Thoracic aorta (tissue), 2 donors: Measurements from ENCODE around the gene SETD1B. TPM values are rescaled to one million over a fixed set of nuclear protein-coding genes. Genes with fewer than 3 reads are reported as not detected.
A peak's percentile ranks its signal among the peaks of the same experiment; 100 is the strongest.

Experiments
- ATAC-seq: fragments of 150-250 bp; one replicate; pipeline ENCODE4 v1.8.0; 2017; ENCODE audit warnings: low read depth; ENCODE audit not compliant: insufficient number of reproducible peaks, low FRiP score
- DNase-seq: peaks from one replicate; pipeline ENCODE4 v3.0.0-alpha.2; 2020; ENCODE audit warnings: low spot score
- H3K27ac ChIP-seq, 2 donors: fragments of 200-600 bp; sonication (generic); 1 replicate in 1 of 2; 2 replicates in 1 of 2; pipeline ENCODE4 v1.5.1; 2016; ENCODE audit warnings: mild to moderate bottlenecking in 2 of 2, moderate library complexity in 2 of 2
- H3K27me3 ChIP-seq: fragments of 200-600 bp; sonication (generic); replicated peaks from 2 replicates; pipeline ENCODE4 v1.6.0; 2016; ENCODE audit warnings: mild to moderate bottlenecking; ENCODE audit not compliant: insufficient read depth
- H3K36me3 ChIP-seq: fragments of 200-600 bp; sonication (generic); one replicate; pipeline ENCODE4 v1.5.1; 2016
- H3K4me1 ChIP-seq, 2 donors: fragments of 200-600 bp; sonication (generic); 1 replicate in 1 of 2; 2 replicates in 1 of 2; pipeline versions ENCODE4 v1.5.1 to v1.6.0; 2016; ENCODE audit warnings: low read depth in 2 of 2, mild to moderate bottlenecking in 1 of 2; ENCODE audit not compliant: control insufficient read depth in 1 of 2
- H3K4me3 ChIP-seq: fragments of 200-600 bp; sonication (generic); 2 replicates; pipeline ENCODE4 v1.5.1; 2016; ENCODE audit warnings: mild to moderate bottlenecking
- H3K9me3 ChIP-seq: fragments of 200-600 bp; sonication (generic); 2 replicates; pipeline ENCODE4 v1.5.1; 2016
- CTCF ChIP-seq: fragments of 200-600 bp; sonication (generic); IDR thresholded peaks from one replicate; pipeline ENCODE4 v1.5.1; 2019; ENCODE audit warnings: antibody characterized with exemption
- total RNA-seq, 2 donors: library from RNA; depleted of rRNA; stranded (reverse); fragments of >200 nt; gene quantifications; one replicate each; pipeline versions ENCODE4 v1.1.0 to v1.2.3, GENCODE V29; 2016

The SETD1B gene
- total RNA-seq, 2 donors from 2014 or later: 21.9 to 32.7 TPM

GRCh38 chr12:121794534-121795033 is 9.2 kb upstream of the SETD1B start:
- DNase-seq (no peak), ATAC-seq (no peak)
- Histone ChIP-seq H3K27ac (peak overlapping the region; percentile 57 to 97), H3K9me3 (no peaks in the 10 kb centered on the region), H3K4me1 (peaks cover 39 to 60% of the 10 kb centered on the region in 2 donors), H3K36me3 (peaks cover 3% of the 10 kb centered on the region), H3K27me3 (no peaks in the 10 kb centered on the region), H3K4me3 (peak overlapping the region; percentile 77)
- TF ChIP-seq CTCF: no peak

GRCh38 chr12:121795034-121795968 is 8.5 kb upstream of the SETD1B start:
- no peaks in the 10 kb centered on the region for H3K27me3 ChIP-seq
- no peaks in the 10 kb centered on the region for H3K9me3 ChIP-seq
- peak; percentile 97 for TF ChIP-seq CTCF
- DNase-seq: no peak
- peak overlapping the region; percentile 77 for H3K4me3 ChIP-seq
- peaks cover 3% of the 10 kb centered on the region for H3K36me3 ChIP-seq
- H3K4me1 ChIP-seq: peaks cover 39 to 60% of the 10 kb centered on the region in 2 donors
- ATAC-seq: no peak
- H3K27ac ChIP-seq: peak overlapping the region; percentile 91 to 97

GRCh38 chr12:121796855-121797751 is 6.7 kb upstream of the SETD1B start:
- Histone ChIP-seq H3K36me3 (peaks cover 3% of the 10 kb centered on the region), H3K27me3 (no peaks in the 10 kb centered on the region), H3K4me1 (peaks cover 39 to 60% of the 10 kb centered on the region in 2 donors), H3K27ac (peak overlapping the region; percentile 91 to 97), H3K4me3 (peak overlapping the region; percentile 95), H3K9me3 (no peaks in the 10 kb centered on the region)
- TF ChIP-seq CTCF: peak; percentile 26
- peak; percentile 18 for ATAC-seq
- peak; percentile 89 for DNase-seq

- H3K4me3 ChIP-seq: peak overlapping the region; percentile 95
- no peaks in the 10 kb centered on the region for H3K9me3 ChIP-seq
- H3K27ac ChIP-seq: peak overlapping the region; percentile 91 to 97
- H3K36me3 ChIP-seq: peaks cover 3% of the 10 kb centered on the region
- H3K27me3 ChIP-seq: no peaks in the 10 kb centered on the region
- no peak for DNase-seq
- TF ChIP-seq CTCF: no peak
- peaks cover 36 to 58% of the 10 kb centered on the region in 2 donors for H3K4me1 ChIP-seq
- no peak for ATAC-seq
Observed at GRCh38 chr12:121797937-121798786, 5.6 kb upstream of the SETD1B start.
